GM21367 (cell line): ENCODE data around the gene ZNF786.
"Not testable (repeated sequence)": the region's sequence is repeated elsewhere in the genome, so short reads cannot be mapped to it uniquely, and the experiment has no call there.

Experiments used
- ATAC-seq: cut with Tn5 transposase; IDR thresholded peaks from one replicate; pipeline ENCODE4 v1.9.1; 2021; ENCODE audit not compliant: unreplicated experiment

ZNF786 gene

DNA sequence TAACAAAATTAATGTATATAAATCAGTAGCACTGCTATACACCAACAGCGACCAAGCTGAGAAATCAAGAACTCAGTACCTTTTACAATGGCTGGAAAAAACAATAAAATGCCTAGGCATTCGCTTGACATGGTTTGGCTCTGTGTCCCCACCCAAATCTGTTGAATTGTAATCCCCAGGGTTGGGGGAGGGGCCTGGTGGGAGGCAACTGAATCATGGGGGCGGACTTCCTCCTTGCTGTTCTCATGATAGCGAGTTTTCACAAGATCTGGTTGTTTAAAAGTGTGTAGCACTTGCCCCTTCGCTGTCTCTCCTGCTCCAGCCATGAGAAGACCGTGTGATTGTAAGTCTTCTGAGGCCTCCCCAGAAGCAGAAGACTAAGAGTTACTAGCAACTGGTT is 8.6 kb downstream of the ZNF786 start:
- no peak for ATAC-seq

DNA sequence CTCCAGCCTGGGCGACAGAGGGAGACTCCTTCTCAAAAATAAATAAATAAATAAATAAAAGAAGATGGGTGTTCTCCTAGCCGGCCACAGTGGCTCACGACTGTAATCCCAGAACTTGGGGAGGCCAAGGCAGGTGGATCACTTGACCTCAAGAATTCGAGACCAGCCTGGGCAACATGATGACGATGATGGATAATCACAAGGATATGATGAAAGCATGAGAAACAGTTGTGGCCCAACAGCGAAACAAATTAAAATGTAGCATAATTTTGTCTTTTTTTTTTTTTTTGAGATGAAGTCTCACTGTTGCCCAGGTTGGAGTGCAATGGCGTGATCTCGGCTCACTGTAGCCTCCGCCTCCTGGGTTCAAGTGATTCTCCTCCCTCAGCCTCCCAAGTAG is 12.9 kb downstream of the ZNF786 start:
- ATAC-seq = no peak

DNA sequence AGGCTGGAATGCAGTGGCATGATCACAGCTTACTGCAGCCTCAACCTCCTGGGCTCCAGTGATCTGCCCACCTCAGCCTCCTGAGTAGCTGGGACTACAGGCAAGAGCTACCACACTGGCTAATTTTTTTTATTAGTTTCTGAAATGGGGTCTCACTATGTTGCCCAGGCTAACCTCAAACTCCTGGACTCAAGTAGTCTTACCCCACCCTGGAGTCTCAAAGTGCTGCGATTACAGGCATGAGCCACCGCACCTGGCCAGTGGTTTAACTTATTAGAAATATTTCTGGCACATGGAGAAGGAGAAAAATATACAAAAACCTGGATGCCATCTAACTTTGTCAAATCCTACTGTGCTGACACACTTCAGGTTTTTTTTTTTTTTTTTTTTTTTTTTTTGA is 15.2 kb downstream of the ZNF786 start:
- ATAC-seq = no peak

DNA sequence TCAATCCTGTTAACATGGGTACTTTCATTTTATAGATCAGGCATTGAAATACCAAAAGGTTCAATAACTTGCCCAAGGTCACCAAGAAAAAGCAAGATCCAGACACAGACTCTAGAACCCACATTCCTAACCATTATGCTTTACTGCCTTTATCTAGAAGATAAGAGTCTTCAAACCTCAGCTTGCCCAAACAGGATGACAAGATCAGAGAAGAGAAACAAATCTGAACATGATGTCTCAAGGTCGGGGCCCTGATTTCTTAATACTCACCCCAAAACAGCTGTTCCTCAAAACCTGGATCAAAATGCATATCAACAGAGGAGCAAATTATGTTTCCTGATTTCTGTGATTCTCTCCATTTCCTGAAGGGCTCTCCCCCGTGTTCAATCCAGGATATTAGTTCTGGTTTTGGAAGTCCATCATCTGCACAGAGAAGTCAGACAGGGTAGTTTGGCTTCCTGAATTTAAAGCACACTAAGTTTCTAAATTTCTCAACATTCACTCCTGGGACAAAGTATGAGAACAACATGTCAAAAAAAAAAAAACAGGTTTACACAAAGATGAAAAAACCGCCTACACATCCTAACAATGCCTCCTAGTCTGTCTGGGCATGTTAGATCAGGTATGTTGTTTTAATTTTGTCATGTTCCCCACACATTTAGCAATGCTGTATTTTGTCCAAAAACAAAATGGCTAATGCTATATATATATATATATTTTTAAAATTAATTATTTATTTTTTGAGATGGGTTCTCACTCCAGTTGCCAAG is 16.2 kb downstream of the ZNF786 start:
- ATAC-seq = no peak

DNA sequence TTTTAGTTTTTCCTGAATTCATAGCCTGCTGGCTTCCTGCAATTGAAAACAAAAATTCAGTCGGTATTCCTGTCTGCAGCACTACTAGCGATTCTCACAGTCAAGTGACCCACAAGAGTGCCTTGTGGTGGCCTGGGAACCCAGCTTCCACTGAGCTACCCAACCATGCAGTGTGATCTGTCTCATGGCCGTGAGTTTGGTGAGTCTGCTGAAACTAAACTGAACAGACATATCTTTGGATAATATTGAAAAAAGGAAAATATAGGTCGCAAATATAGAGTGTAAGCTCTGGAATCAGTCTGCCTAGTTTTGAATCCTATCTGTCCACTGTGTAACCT is 18.1 kb downstream of the ZNF786 start:
- no peak for ATAC-seq

DNA sequence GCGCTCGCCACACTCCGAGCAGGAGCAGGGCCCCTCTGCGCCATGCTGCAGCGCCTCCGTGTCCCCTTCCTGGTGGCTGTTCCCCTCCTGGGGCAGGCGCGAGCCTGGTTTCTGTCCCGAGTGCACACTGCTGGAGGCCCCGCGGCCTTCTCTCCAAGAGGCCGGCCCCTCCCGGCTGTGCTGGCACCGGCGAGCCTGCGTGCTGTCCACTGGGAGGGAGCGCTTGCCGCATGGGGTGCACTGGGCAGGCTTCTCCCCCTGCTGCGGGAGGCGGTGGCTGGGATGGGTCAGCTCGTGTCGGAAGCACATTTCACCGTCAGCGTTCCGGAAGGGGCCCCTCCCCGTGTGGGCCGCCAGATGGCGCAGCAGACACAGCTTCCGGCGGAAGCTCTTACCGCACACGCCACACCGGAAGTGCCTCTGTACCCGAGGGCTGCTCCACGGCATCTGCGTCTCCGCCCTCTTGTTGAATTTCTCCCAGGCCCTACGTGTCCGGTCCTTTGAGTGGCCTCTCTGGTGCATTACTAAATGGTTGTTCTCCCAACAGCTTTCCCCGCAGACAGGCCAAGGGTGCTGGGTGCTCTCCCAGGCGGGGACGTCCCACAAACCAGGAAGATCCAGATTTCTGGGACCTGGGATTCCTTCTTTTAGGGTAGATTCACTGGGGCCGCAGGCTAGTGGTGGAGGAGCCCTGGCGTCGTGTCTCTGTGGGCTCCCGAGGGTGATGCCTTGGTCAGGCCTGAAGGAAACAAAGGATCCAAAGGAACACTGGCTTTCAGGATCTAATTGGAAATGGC is 18.7 kb downstream of the ZNF786 start:
- ATAC-seq = no peak

DNA sequence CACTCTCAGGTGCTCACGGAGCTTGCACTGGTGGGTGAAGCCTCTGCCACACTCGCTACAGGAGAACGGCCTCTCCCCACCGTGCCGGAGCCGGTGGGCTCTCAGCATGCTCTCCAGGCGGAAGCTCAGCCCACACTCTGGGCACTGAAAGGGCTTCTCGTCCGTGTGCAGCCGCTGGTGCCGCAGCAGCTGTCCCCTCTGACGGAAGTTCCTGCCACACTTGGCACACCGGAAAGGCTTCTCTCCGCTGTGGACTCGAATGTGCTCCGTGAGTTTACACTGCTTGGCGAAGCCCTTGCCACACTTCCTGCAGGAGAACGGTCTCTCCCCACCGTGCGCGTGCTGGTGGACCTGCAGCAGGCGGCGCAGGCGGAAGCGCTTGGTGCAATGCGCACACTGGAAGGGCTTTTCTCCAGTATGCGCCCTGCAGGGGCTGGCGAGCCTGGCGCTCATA is 19.3 kb downstream of the ZNF786 start:
- ATAC-seq = no peak

DNA sequence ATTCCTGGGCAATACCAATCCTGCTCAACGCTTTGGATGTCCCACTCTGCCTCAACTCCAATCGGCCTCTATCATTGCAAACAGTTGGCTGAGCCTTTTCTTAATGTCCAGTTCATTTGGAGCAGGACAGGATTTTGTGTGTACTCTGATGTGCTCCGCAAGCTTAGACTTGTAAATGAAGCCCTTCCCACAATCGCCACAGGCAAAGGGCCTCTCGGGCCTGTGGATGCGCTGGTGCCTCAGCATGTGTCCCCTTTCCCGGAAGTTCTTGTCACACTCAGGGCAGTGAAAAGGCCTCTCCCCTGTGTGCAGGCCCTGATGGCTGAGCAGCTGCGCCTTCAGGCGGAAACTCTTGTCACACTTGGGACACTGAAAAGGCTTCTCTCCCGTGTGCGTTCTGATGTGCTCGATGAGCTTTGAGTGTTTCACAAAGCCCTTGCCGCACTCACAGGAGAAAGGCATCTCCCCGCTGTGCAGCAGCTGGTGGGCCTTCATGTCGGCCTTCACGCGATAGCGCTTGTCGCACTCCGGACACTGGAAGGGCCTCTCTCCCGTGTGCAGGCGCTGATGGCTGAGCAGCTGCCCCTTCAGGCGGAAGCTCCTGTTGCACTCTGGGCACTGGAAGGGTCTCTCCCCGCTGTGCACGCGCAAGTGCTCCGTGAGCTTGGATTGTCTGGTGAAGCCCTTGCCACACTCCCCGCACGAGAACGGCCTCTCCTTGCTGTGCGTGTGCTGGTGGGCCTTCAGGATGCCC is 20.0 kb downstream of the ZNF786 start:
- no peak for ATAC-seq

DNA sequence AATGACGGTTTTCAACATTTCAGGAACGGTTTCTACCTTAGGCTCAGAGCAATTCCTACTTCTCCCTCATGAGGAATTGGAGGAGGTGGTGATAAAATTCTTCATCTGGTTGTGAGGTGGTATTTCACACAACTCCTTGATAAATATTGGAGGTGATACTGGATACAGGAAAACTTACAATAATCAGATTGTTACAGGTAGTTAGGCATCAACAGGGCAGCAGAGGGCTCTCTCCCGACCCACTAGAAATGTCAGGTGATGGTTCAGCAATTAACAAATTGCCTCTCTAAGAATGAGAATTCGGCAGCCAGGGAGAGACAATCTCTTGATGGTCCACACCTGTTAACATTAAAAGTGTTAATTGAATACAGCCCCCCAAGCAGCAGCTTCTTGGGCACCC is 22.6 kb downstream of the ZNF786 start:
- ATAC-seq = no peak

DNA sequence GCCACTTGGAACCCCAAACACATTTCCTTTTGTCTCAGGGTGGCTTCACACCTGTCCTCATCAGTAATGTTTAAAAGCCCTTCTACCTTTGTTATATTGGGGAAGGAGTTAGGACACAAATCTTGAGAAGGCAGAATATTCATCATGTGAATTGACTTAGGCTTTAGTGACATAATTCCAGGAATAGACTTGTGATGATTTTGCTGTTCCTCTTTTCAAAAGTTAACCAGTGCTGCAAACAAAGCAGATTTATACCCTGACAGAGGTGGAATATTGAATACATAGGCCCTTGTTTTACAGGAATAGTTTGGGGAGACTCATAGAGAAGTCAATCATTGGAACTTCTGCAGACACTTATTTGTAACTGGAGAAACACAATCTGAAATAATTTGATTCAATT is 27.0 kb downstream of the ZNF786 start:
- ATAC-seq = no peak

DNA sequence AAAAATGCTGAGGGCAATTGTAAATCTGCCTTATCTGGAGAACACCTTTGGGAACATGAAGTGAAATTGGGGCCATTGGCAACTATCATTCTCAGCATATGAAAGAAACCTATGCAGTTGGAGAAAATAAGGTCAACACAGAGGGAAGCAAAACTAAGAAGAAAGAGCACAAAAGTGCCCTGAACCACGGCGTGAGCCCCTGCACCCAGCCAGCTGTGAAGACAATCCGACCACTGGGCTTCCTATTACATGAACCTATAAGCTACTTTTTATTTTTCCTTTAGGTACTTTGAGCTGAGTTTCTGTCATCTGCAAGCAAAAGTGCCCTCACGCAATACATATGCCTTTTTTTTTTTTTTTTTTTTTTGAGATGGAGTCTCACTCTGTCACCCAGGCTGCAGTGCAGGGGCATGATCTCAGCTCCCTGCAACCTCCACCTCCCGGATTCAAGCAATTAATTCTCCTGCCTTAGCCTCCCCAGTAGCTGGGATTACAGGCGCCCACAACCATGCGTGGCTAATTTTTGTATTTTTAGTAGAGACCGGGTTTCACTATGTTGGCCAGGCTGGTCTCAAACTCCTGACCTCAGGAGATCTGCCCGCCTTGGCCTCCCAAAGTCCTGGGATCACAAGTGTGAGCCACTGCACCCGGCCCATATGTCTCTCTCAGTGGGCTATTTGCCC is 28.2 kb downstream of the ZNF786 start:
- not testable (repeated sequence) for ATAC-seq

DNA sequence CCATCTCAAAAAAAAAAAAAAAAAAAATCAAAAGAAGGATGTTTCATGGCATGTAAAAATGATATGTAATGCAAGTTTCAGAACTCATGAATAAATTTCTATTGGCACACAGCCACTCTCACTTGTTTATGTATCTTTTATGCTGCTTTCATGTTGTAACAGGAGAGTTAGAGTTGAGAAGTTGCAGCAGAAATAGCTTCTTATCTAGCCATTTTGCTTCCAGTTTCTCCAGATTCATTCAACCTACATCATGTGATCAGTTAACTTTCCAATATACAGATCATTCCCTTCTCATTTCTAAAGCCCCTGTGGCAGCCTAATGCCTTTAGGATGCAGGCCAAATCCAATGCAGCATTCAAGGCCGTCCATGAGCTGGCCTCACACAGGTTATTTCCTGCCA is 30.4 kb downstream of the ZNF786 start:
- ATAC-seq = no peak

DNA sequence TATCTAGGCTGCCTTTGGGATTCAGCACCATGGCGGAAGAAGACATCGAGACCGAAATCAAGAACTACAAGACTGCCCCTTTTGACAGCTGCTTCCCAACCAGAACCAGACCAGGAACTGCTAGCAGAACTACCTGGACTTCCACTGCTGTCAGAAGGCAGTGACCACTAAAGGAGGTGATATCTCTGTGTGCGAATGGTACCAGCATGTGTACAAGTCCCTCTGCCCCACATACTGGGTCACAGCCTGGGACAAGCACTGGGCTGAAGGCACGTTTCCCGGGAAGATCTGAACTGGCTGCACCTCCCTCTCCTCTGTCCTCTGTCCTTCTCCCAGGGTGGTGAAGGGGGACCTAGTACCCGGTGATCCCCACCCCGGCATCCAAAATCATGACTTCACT is 36.6 kb downstream of the ZNF786 start:
- no peak for ATAC-seq

DNA sequence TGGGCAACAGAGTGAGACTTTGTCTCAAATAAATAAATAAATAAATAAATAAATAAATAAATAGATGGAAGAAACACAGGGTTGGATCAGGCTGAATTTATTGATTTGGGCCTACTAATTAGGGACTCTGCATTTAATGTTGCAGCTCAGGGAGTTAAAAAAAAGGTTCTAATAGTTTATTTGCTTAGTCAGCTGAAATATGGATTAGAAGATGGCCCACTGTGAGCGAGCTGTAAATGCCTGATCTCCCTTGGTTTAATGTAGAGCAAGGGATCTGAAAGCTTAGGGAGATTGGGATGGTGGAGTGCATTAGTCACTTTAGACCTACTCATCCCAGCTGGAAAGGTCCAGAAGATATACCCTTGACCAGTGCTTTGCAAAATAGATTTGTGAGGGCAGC is 37.1 kb downstream of the ZNF786 start:
- no peak for ATAC-seq

DNA sequence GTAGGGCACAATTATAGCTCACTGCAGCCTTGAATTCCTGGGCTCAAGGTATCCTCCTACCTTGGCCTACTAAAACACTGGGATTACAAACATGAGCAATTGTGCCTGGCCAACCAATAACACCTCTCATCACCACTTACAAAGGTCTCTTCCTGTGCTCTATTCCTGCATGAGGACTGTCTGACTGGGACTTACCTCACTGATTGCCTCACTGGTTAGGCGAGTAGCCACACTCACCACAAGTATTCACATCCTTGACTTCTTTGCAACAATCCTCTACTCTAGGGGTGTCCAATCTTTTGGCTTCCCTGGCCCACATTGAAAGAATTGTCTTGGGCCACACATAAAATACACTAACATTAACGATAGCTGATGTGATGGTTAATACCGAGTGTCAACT is 39.6 kb downstream of the ZNF786 start:
- ATAC-seq = no peak

DNA sequence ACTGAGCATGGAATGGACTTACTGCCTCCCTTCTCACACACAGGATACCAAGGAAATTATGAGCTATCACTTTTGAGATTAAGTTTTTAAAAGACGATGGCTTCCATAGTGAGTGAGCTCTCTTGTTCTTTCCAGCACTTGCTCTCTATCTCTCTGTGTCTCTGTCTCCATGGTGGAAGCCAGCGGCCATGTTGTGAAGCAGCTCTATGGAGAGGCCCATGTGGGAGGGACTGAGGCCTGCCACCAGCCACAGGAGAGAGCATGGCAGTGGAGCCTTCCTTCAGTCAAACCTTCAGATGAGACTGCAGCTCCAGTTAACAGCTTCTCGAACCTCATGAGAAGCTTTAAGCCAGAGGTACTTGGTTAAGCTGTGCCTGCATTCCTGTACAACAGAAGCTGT is 41.7 kb downstream of the ZNF786 start:
- no peak for ATAC-seq

DNA sequence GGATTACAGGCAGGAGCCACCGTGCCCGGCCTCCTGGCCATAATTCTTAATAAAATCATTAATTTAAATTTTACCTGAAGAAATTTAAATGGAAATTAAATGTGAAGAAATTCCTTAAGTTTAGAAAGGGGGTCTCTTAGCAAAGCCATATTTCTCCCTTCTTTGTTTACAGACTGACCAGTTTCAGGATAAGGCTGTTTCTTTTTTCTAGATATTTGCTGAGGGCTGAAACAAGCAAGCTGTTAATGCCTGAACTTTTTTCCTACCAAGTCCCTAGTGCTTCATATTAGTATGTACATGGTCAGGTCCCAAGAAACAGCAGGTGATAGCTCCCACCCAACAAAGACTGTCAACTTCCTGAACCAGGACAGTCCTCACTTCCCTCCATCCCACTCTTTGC is 44.1 kb downstream of the ZNF786 start:
- no peak for ATAC-seq

DNA sequence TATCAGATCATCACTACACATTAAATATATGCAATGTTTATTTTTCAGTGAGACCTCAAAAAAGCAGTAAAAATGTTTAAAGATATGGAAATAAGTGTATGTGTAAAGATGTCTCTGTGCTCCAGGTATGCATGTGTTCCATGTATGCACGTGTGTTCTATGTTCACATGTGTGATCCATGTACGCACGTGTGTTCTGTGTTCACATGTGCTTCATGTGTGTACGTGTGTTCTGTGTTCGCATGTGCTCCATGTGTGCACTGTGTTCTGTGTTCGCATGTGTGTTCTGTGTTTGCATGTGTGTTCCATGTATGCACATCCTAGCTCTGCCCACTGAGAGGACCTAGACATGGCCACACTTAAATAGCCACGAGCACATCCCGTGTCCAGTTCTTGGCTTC is 46.6 kb downstream of the ZNF786 start:
- ATAC-seq = no peak

DNA sequence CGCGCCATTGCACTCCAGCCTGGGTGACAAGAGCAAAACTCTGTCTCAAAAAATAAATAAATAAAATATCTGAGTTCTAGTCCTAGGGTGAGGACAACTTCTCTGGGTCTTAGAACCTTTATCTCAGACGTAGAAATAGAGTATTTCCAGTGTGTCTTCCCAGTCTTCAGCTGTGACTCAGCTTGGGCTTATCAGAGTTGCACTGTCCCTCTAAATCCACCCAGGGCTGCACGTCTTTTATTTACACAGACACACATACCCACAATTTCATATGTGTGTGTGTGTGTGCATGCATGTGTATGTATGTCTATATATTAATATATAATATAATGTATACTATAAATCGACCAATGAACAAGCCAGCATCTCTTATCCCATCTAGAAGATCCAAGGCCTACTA is 49.2 kb downstream of the ZNF786 start:
- ATAC-seq = no peak

DNA sequence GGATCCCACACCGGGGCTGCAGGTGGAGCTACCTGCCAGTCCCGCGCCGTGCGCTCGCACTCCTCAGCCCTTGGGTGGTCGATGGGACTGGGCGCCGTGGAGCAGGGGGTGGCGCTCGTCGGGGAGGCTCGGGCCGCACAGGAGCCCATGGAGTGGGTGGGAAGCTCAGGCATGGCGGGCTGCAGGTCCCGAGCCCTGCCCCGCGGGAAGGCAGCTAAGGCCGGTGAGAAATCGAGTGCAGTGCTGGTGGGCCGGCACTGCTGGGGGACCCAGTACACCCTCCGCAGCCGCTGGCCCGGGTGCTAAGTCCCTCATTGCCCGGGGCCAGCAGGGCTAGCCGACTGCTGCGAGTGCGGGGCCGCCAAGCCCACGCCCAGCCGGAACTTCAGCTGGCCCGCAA is 51.9 kb downstream of the ZNF786 start:
- ATAC-seq = not testable (repeated sequence)

DNA sequence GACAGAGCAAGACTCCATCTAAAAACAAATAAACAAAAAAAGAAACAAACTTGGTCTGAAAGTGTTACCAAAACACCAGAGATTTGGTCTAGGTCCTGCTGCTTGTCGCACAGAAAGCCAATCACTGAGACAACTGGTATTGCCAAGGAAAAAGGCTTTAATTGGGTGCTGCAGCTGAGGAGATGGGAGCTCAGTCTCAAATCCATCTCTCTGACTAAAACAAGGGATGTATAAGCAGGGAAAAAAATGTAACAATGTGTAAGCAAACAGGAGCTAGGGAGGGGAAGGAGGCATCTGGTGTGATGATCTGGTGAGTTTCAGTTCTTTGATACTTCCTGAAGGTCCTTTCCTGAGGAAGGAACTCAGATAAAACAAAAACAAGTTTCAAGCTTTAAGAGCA is 53.8 kb downstream of the ZNF786 start:
- ATAC-seq = no peak
